ACHN (cell line): ENCODE data around the gene PRKD3.

Experiments
- DNase-seq: peaks from one replicate; pipeline ENCODE4 v3.0.0-alpha.2; 2015
- in situ Hi-C: cut with HindIII; loops from 2 replicates; pipeline ENCODE4 v1.10.0; 2017; ENCODE audit warnings: low sequenced_read_pairs, low pct_ligation_motif_present, low pct_unique_long_range_greater_than_20kb

The PRKD3 gene

DNA sequence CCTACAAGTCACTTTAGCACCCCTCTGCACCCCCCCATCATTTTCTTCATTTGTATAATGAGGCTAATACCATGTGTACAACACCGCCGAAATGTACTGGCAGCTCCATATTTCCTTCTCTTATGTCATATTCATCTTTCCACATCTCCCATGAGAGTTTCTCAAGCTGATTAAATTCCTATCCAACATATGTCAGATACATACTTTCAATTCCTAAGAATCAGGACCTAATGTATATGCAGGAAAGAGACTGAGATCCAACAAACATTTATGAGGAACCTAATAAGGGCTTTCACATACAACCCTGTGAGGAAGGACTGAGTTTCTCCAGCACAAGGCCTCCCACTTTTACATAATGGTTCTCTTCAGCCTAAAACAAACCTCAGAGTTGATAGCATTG is 41.9 kb downstream of the PRKD3 start:
- in situ Hi-C loops: no loop called here
- DNase-seq: no peak

DNA sequence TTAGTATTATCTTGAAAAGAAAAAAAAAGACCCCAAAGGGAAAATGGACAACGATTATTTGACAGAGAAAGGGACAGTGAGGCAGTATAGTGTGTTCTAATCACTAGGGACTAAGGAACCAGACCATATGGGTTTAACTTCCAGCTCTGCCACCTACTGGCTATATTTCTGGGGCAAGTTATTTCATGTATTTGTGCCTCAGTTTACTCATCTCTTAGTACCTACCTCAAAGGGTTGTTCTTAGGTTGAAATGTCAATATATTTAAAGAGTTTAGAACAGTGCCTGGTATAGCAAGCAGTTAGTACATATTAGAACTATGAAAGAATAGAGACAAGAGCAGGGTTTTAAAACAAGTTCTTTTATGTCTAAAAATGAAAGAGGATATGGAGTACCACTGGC is 42.7 kb downstream of the PRKD3 start:
- no peak for DNase-seq
- in situ Hi-C loops: no loop called here

DNA sequence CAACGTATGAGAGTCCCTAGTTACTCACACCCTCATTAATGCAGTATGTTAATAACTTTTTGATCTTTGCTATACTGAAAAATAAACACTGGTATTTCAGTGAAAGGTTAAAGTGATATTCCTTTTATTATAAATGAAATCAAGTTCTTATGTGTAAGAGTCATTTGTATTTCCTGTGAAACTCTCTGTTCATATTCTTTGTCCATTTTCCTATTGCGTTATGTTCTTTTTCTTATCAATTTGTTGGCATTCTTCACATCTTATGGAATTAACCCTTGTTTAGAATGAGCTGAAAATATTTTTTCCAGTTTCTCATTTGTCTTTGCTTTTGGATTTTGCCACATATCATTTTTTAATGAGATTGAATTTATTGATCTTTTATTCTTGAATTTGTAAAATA is 48.3 kb downstream of the PRKD3 start:
- in situ Hi-C loops: no loop called here
- DNase-seq: no peak
